ENCODE measurements around the gene LRRC8B. TPM values are rescaled to one million over a fixed set of nuclear protein-coding genes. Genes with fewer than 3 reads are reported as not detected.
"Not testable (repeated sequence)": the region's sequence is repeated elsewhere in the genome, so short reads cannot be mapped to it uniquely, and the experiment has no call there.

The LRRC8B gene
- total RNA-seq, 1 donor from 2014 or later: 21.0 TPM

GRCh38 chr1:89523572-89524368 lies 859 bp upstream of the LRRC8B start:
- DNase-seq (ENCODE audit: low spot score): no peak

GRCh38 chr1:89525169-89525855 lies 683 bp downstream of the LRRC8B start:
- no peak for DNase-seq (ENCODE audit: low spot score)

GRCh38 chr1:89527256-89527655 lies 2.6 kb downstream of the LRRC8B start:
- no peak for DNase-seq (ENCODE audit: low spot score)

GRCh38 chr1:89527750-89528381 lies 3.2 kb downstream of the LRRC8B start:
- no peak for DNase-seq (ENCODE audit: low spot score)

GRCh38 chr1:89528382-89528780 lies 3.8 kb downstream of the LRRC8B start:
- no peak for DNase-seq (ENCODE audit: low spot score)

- DNase-seq (ENCODE audit: low spot score): no peak
Observed at GRCh38 chr1:89529196-89529595, 4.6 kb downstream of the LRRC8B start.

GRCh38 chr1:89530444-89531089 lies 5.9 kb downstream of the LRRC8B start:
- no peak for DNase-seq (ENCODE audit: low spot score)

- no peak for DNase-seq (ENCODE audit: low spot score)
Observed at GRCh38 chr1:89531480-89532139, 7.0 kb downstream of the LRRC8B start.

GRCh38 chr1:89532228-89532627 lies 7.6 kb downstream of the LRRC8B start:
- DNase-seq (ENCODE audit: low spot score): no peak

- no peak for DNase-seq (ENCODE audit: low spot score)
Observed at GRCh38 chr1:89532866-89533265, 8.2 kb downstream of the LRRC8B start.

GRCh38 chr1:89535537-89535936 lies 10.9 kb downstream of the LRRC8B start:
- DNase-seq (ENCODE audit: low spot score): no peak

GRCh38 chr1:89536555-89537341 lies 12.1 kb downstream of the LRRC8B start:
- no peak for DNase-seq (ENCODE audit: low spot score)

GRCh38 chr1:89538361-89538760 lies 13.7 kb downstream of the LRRC8B start:
- DNase-seq (ENCODE audit: low spot score): no peak

- DNase-seq (ENCODE audit: low spot score): no peak
Observed at GRCh38 chr1:89539128-89539527, 14.5 kb downstream of the LRRC8B start.

GRCh38 chr1:89540406-89540970 lies 15.9 kb downstream of the LRRC8B start:
- no peak for DNase-seq (ENCODE audit: low spot score)

GRCh38 chr1:89542345-89542744 lies 17.7 kb downstream of the LRRC8B start:
- DNase-seq (ENCODE audit: low spot score): no peak

- DNase-seq (ENCODE audit: low spot score): not testable (repeated sequence)
Observed at GRCh38 chr1:89543632-89544031, 19.0 kb downstream of the LRRC8B start.

- no peak for DNase-seq (ENCODE audit: low spot score)
Observed at GRCh38 chr1:89545264-89546038, 20.8 kb downstream of the LRRC8B start.

- DNase-seq (ENCODE audit: low spot score): no peak
Observed at GRCh38 chr1:89546082-89546889, 21.7 kb downstream of the LRRC8B start.

All from mucosa of gallbladder (tissue), 1 donor.